Measurements from ENCODE around the gene SUSD3. TPM values are rescaled to one million over a fixed set of nuclear protein-coding genes. Genes with fewer than 3 reads are reported as not detected.

The SUSD3 gene
- total and polyA plus RNA-seq, 7 experiments from 2014 or later: 62.8 to 315 (median 78.8) TPM

GRCh38 chr9:93129286-93129685 lies 70.8 kb downstream of the SUSD3 start:
- Mint-ChIP-seq H3K4me3 (peak overlapping the region in 1 of 10 donors; percentile 19), H3K27ac (peak overlapping the region; percentile 14 to 92 (median 62)), H3K27me3 (no peaks in the 10 kb centered on the region), H3K4me1 (peaks cover 56 to 85% (median 70%) of the 10 kb centered on the region in 7 donors), H3K36me3 (peaks cover 0 to 7% (median 0%) of the 10 kb centered on the region in 5 donors), H3K9me3 (no peaks in the 10 kb centered on the region)
- Histone ChIP-seq H3K27me3 (ENCODE audit: control insufficient read depth in 2 of 2, insufficient read depth in 2 of 2, low read length in 2 of 2) (no peaks in the 10 kb centered on the region), H3K4me1 (ENCODE audit: control insufficient read depth in 2 of 2, insufficient read depth in 2 of 2, low read length in 2 of 2) (peaks cover 37 to 73% of the 10 kb centered on the region in 2 donors), H3K4me3 (ENCODE audit: low read length) (no peak overlapping the region), H3K9me3 (ENCODE audit: control insufficient read depth in 2 of 3, low read length in 3 of 3) (no peaks in the 10 kb centered on the region), H3K36me3 (ENCODE audit: control insufficient read depth in 2 of 3, insufficient read depth in 3 of 3, low read length in 3 of 3) (peaks cover 0 to 16% (median 13%) of the 10 kb centered on the region in 3 experiments), H3K27ac (ENCODE audit: low read depth, low read length) (peak overlapping the region; percentile 8)
- ATAC-seq (no peak), DNase-seq (no peak)
- intact Hi-C loops (cut with micrococcal nuclease): no loop called here
- ChIA-PET CTCF (no interaction called here), POLR2A (interaction anchor here (0.7 to 1.3 kb wide), 4 partner anchors 9 to 13 kb away, joined by 3 read pairs; no protein-coding TSS in a partner anchor)

- Histone ChIP-seq H3K9me3 (ENCODE audit: control insufficient read depth in 2 of 3, low read length in 3 of 3) (no peaks in the 10 kb centered on the region), H3K4me3 (ENCODE audit: low read length) (no peak overlapping the region), H3K4me1 (ENCODE audit: control insufficient read depth in 2 of 2, insufficient read depth in 2 of 2, low read length in 2 of 2) (peaks cover 41 to 73% of the 10 kb centered on the region in 2 donors), H3K27me3 (ENCODE audit: control insufficient read depth in 2 of 2, insufficient read depth in 2 of 2, low read length in 2 of 2) (no peaks in the 10 kb centered on the region), H3K27ac (ENCODE audit: low read depth, low read length) (peak overlapping the region; percentile 29), H3K36me3 (ENCODE audit: control insufficient read depth in 2 of 3, insufficient read depth in 3 of 3, low read length in 3 of 3) (peaks cover 0 to 9% (median 9%) of the 10 kb centered on the region in 3 experiments)
- no peak for ATAC-seq
- Mint-ChIP-seq H3K27ac (peak overlapping the region; percentile 9 to 98 (median 85)), H3K4me3 (peak overlapping the region in 8 of 10 donors; percentile 2 to 90 (median 58)), H3K27me3 (no peaks in the 10 kb centered on the region), H3K36me3 (peaks cover 0 to 3% (median 0%) of the 10 kb centered on the region in 5 donors), H3K4me1 (peaks cover 60 to 88% (median 72%) of the 10 kb centered on the region in 7 donors), H3K9me3 (no peaks in the 10 kb centered on the region)
- intact Hi-C loops (cut with micrococcal nuclease): loop anchor here (5.0 to 10.0 kb wide), 2 partner anchors 322 to 325 kb away; partner anchors contain the start of genes FAM120A (in 2 of the 2) and FAM120AOS (in 2 of the 2)
- CTCF ChIA-PET: interaction anchor here (0.9 kb wide), 1 partner anchor 10 kb away, joined by 3 read pairs; no protein-coding TSS in a partner anchor
- no peak for DNase-seq
- POLR2A ChIA-PET: interaction anchor here (1.0 to 2.3 kb wide), 4 partner anchors 9 to 19 kb away, joined by 3 to 10 read pairs (median 3); no protein-coding TSS in a partner anchor
Observed at GRCh38 chr9:93129691-93130500, 71.4 kb downstream of the SUSD3 start.

DNA sequence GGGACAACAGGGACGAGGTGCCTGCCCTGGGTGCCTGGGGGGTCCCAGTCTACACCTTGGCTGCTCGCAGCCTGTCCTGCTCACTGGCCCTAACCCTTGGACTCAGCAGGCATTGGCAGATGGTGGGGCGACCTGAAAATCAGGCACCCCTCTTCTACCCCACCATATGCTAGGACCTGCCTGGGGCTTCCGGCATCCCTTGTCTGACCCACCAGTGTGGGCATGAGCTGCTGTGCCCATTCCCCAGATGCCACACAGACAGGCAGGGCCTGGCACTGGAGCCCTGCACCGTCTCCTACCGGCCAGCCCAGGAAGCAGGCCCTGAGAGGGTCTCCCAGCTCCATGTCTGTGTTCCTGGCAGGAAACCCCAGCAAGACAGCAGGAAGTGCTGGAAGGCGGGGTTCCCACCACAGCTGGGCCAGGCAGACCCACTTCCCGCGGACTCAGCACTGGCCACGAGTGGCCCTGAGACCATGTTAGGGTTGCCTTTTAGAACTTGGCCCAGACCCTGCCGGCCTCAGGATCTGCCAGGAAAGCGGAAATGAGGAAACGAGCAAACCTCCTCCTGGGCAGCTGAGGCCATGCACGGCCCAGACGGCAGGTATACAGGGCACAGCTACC lies 72.5 kb downstream of the SUSD3 start:
- H3K27ac ChIP-seq (ENCODE audit: low read depth, low read length): peak overlapping the region; percentile 29
- peaks cover 0 to 3% (median 0%) of the 10 kb centered on the region in 5 donors for H3K36me3 Mint-ChIP-seq
- H3K4me3 Mint-ChIP-seq: peak overlapping the region in 8 of 10 donors; percentile 4 to 91 (median 89)
- H3K9me3 ChIP-seq (ENCODE audit: control insufficient read depth in 2 of 3, low read length in 3 of 3): no peaks in the 10 kb centered on the region
- ChIA-PET POLR2A (interaction anchor here (0.6 to 2.3 kb wide), 7 partner anchors 11 to 161 kb away, joined by 3 to 10 read pairs (median 3); no protein-coding TSS in a partner anchor), CTCF (interaction anchor here (0.6 to 1.0 kb wide), 2 partner anchors 22 to 40 kb away, joined by 4 read pairs; no protein-coding TSS in a partner anchor)
- peaks cover 40 to 68% of the 10 kb centered on the region in 2 donors for H3K4me1 ChIP-seq (ENCODE audit: control insufficient read depth in 2 of 2, insufficient read depth in 2 of 2, low read length in 2 of 2)
- H3K27me3 Mint-ChIP-seq: no peaks in the 10 kb centered on the region
- no peaks in the 10 kb centered on the region for H3K9me3 Mint-ChIP-seq
- intact Hi-C loops (cut with micrococcal nuclease): loop anchor here (5.0 to 10.0 kb wide), 2 partner anchors 321 to 324 kb away; partner anchors contain the start of genes FAM120A (in 2 of the 2) and FAM120AOS (in 2 of the 2)
- H3K36me3 ChIP-seq (ENCODE audit: control insufficient read depth in 2 of 3, insufficient read depth in 3 of 3, low read length in 3 of 3): peaks cover 0 to 5% (median 0%) of the 10 kb centered on the region in 3 experiments
- no peak for ATAC-seq
- peak overlapping the region in 7 of 9 donors; percentile 52 to 98 (median 85) for H3K27ac Mint-ChIP-seq
- H3K4me1 Mint-ChIP-seq: peaks cover 57 to 85% (median 68%) of the 10 kb centered on the region in 7 donors
- no peaks in the 10 kb centered on the region for H3K27me3 ChIP-seq (ENCODE audit: control insufficient read depth in 2 of 2, insufficient read depth in 2 of 2, low read length in 2 of 2)
- DNase-seq: no peak
- no peak overlapping the region for H3K4me3 ChIP-seq (ENCODE audit: low read length)

DNA sequence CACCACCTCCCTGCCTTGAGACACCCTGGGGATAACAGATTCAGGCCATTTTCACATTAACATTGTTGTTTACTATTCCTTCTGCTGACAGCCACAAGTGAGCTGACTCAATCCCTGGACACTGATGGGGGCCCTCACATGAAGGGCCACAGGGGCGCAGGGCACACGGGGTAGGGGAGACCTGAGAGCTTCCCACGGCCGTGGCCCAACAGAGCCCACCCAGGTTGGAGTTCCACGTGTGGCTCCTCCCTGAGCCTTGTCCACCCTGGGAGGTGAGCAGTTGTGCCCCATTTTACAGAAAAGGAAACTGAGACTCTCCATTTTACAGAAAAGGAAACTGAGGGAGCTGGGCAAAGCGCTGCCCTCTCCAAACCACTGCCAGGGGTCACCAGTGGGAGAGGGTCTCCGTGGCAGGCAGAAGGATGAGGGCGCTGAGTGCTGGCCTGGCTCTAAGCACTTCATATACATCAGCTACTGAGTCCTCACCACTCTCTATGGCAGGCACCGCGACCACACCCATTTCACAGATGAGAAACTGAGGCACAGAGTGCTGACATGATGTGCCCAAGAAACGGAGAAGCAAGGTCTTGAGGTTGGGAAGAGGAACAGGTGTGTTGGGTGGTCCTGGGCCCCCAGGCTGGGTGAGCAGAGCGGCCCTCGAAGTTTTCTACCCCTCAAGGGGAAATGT lies 73.2 kb downstream of the SUSD3 start:
- H3K4me3 ChIP-seq (ENCODE audit: low read length): no peak overlapping the region
- ChIA-PET CTCF (interaction anchor here (1.0 kb wide), 1 partner anchor 23 kb away, joined by 4 read pairs; no protein-coding TSS in a partner anchor), POLR2A (interaction anchor here (0.8 to 2.3 kb wide), 4 partner anchors 12 to 162 kb away, joined by 3 to 10 read pairs (median 3); no protein-coding TSS in a partner anchor)
- DNase-seq (no peak), ATAC-seq (no peak)
- Mint-ChIP-seq H3K27me3 (no peaks in the 10 kb centered on the region), H3K4me1 (peaks cover 51 to 80% (median 68%) of the 10 kb centered on the region in 7 donors), H3K36me3 (no peaks in the 10 kb centered on the region), H3K4me3 (peak overlapping the region; percentile 58 to 91 (median 89)), H3K27ac (peak overlapping the region; percentile 61 to 98 (median 84)), H3K9me3 (no peaks in the 10 kb centered on the region)
- H3K27ac ChIP-seq (ENCODE audit: low read depth, low read length): peak overlapping the region; percentile 99
- H3K9me3 ChIP-seq (ENCODE audit: control insufficient read depth in 2 of 3, low read length in 3 of 3): no peaks in the 10 kb centered on the region
- H3K36me3 ChIP-seq (ENCODE audit: control insufficient read depth in 2 of 3, insufficient read depth in 3 of 3, low read length in 3 of 3): peaks cover 0 to 5% (median 0%) of the 10 kb centered on the region in 3 experiments
- intact Hi-C loops (cut with micrococcal nuclease): loop anchor here (5.0 to 10.0 kb wide), 2 partner anchors 321 to 323 kb away; partner anchors contain the start of genes FAM120A (in 2 of the 2) and FAM120AOS (in 2 of the 2)
- H3K27me3 ChIP-seq (ENCODE audit: control insufficient read depth in 2 of 2, insufficient read depth in 2 of 2, low read length in 2 of 2): no peaks in the 10 kb centered on the region
- peaks cover 32 to 61% of the 10 kb centered on the region in 2 donors for H3K4me1 ChIP-seq (ENCODE audit: control insufficient read depth in 2 of 2, insufficient read depth in 2 of 2, low read length in 2 of 2)

GRCh38 chr9:93132287-93132927 lies 73.9 kb downstream of the SUSD3 start:
- H3K27ac ChIP-seq (ENCODE audit: low read depth, low read length): peak overlapping the region; percentile 99
- H3K9me3 ChIP-seq (ENCODE audit: control insufficient read depth in 2 of 3, low read length in 3 of 3): no peaks in the 10 kb centered on the region
- DNase-seq: no peak
- Mint-ChIP-seq H3K9me3 (no peaks in the 10 kb centered on the region), H3K4me1 (peaks cover 45 to 80% (median 62%) of the 10 kb centered on the region in 7 donors), H3K36me3 (no peaks in the 10 kb centered on the region), H3K4me3 (peak overlapping the region; percentile 87 to 91 (median 89)), H3K27me3 (no peaks in the 10 kb centered on the region), H3K27ac (peak overlapping the region; percentile 61 to 98 (median 84))
- intact Hi-C loops (cut with micrococcal nuclease): loop anchor here (5.0 to 10.0 kb wide), 2 partner anchors 320 to 322 kb away; partner anchors contain the start of genes FAM120A (in 2 of the 2) and FAM120AOS (in 2 of the 2)
- ChIA-PET POLR2A (interaction anchor here (1.2 to 4.2 kb wide), 4 partner anchors 12 to 23 kb away, joined by 3 to 50 read pairs (median 8); no protein-coding TSS in a partner anchor), CTCF (no interaction called here)
- H3K4me1 ChIP-seq (ENCODE audit: control insufficient read depth in 2 of 2, insufficient read depth in 2 of 2, low read length in 2 of 2): peaks cover 29 to 56% of the 10 kb centered on the region in 2 donors
- peaks cover 0 to 5% (median 0%) of the 10 kb centered on the region in 3 experiments for H3K36me3 ChIP-seq (ENCODE audit: control insufficient read depth in 2 of 3, insufficient read depth in 3 of 3, low read length in 3 of 3)
- no peaks in the 10 kb centered on the region for H3K27me3 ChIP-seq (ENCODE audit: control insufficient read depth in 2 of 2, insufficient read depth in 2 of 2, low read length in 2 of 2)
- H3K4me3 ChIP-seq (ENCODE audit: low read length): peak overlapping the region; percentile 68
- ATAC-seq: no peak

Measured in naive thymus-derived CD4-positive, alpha-beta T cell (primary cell).